Stimulated activated memory B cell treated with anti-CD40 and anti-IgM and Interleukin-4, amounts not matched to agents 10 μg/mL and 1 μg/mL and 100 μg/mL, for 72 hours (primary cell): Measurements from ENCODE around the gene REC114.

Experiments used
- ATAC-seq: fragments of 150-1000 bp; cut with Tn5 transposase; 2 replicates; pipeline ENCODE4 v1.10.0; 2021
- H3K27ac Mint-ChIP-seq: one replicate; pipeline ENCODE4 v1.8.0; 2022; ENCODE audit warnings: mild to moderate bottlenecking, mixed read lengths
- H3K27me3 Mint-ChIP-seq: one replicate; pipeline ENCODE4 v1.8.0; 2022; ENCODE audit warnings: mixed read lengths
- H3K36me3 Mint-ChIP-seq: one replicate; pipeline ENCODE4 v1.8.0; 2022; ENCODE audit warnings: mixed read lengths
- H3K4me1 Mint-ChIP-seq: one replicate; pipeline ENCODE4 v1.8.0; 2022; ENCODE audit warnings: mixed read lengths
- H3K4me3 Mint-ChIP-seq: one replicate; pipeline ENCODE4 v1.8.0; 2022; ENCODE audit warnings: mild to moderate bottlenecking, moderate library complexity, mixed read lengths
- H3K9me3 Mint-ChIP-seq: one replicate; pipeline ENCODE4 v1.8.0; 2022; ENCODE audit warnings: mixed read lengths

The REC114 gene

DNA sequence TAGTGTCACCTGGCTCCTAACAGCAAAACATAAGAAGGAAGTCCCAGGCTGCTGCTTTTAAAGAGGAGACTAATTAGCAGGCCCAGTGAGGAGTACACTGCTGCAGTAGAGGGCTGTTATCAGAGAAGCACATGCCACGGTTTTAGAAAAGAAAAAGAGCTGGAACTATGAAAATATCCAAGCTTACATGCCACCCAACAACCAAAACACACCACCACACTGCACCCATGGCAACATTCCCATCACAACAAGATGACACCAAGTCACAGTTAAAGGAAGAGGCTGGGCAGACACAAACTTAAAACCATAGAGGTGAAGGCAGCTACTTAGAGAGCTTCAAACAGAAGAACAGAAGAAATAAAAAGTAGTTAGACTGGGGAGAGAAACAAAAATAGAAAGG, 153.2 kb downstream of the REC114 start:
- no peaks in the 10 kb centered on the region for H3K9me3 Mint-ChIP-seq
- ATAC-seq = no peak
- H3K27ac Mint-ChIP-seq = no peak overlapping the region
- no peaks in the 10 kb centered on the region for H3K27me3 Mint-ChIP-seq
- peaks cover 41% of the 10 kb centered on the region for H3K4me1 Mint-ChIP-seq
- H3K36me3 Mint-ChIP-seq = peaks cover 28% of the 10 kb centered on the region
- no peak overlapping the region for H3K4me3 Mint-ChIP-seq

DNA sequence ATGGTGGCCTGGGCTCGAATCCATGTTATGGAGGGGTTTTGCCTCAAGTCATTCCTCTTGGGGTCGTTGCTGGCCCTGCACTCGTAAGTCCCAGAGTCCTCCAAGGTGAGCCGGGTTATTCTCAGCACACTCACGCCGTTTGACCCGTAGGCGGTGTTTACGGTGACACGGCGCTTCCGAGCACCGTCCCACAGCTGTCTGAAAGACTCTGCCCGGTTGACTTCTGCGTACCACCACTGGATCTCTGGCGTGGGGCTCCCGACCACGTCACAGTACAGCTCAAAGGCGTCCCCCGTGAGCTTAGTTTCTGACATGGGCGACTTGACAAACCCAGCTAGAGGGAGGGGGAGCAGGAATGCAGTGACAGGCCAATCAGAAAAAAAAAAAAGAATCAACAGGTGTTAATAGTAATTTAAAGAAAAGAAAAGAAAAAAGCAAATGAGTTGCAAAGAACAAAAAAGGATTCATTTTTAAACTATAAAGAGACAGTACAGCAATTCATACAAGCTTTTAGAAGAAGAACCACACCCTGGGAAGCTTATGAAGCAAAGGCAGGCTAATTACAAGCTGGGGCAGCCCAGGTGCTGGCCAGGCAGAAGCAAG, 154.2 kb downstream of the REC114 start:
- Mint-ChIP-seq H3K27ac (no peak overlapping the region), H3K4me1 (peaks cover 41% of the 10 kb centered on the region), H3K36me3 (peaks cover 24% of the 10 kb centered on the region), H3K27me3 (no peaks in the 10 kb centered on the region), H3K9me3 (no peaks in the 10 kb centered on the region), H3K4me3 (no peak overlapping the region)
- no peak for ATAC-seq

DNA sequence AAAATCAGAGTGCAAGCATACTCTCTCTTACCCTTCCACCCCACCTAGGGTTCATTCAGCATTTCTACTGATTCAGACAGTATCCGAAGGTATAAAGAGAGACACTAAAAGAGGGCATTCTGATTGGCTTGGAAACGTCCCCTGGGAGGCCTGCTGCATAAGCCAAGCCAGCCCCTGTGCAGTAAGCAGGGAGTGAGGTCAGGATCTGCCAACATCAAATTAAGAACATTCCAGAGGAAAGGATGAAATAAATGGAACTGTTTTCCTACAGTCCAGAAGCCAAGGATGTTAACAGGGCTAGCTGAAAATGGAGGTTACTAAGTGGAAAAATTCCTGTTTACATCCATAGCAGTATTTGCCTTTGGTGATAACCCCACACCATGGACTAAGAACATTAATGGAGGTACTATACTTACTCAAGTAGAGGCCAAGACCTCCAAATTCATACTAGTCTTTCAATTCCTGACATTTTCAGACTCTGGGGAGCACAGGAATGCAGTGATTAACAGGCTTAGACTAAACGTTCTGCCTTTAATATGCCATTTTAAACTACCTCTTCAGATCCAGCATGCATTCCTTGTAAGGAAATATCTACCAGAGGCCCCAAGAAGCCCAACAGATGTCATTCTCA, 155.7 kb downstream of the REC114 start:
- H3K27me3 Mint-ChIP-seq = no peaks in the 10 kb centered on the region
- peaks cover 49% of the 10 kb centered on the region for H3K4me1 Mint-ChIP-seq
- no peaks in the 10 kb centered on the region for H3K9me3 Mint-ChIP-seq
- no peak overlapping the region for H3K4me3 Mint-ChIP-seq
- no peak overlapping the region for H3K27ac Mint-ChIP-seq
- no peak for ATAC-seq
- peaks cover 21% of the 10 kb centered on the region for H3K36me3 Mint-ChIP-seq

DNA sequence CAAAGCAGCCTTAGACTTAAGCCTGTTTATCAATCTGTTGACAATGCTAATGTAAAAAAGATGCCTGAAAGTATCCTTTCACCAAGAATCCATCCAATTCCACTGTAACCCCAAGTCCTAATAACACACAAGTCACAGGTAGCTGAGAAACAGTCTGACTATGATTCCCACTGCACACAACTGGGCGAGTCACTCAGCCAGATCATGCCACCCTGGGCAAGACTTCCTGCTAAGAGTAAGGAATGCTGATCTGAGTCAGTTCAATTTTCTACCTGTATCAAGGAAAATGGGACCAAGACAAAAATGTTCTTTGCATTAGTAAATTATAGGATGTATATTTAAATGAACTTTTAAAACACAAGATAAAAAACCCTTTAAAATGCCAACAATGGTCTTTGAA, 157.0 kb downstream of the REC114 start:
- H3K27me3 Mint-ChIP-seq = no peaks in the 10 kb centered on the region
- H3K4me1 Mint-ChIP-seq = peaks cover 44% of the 10 kb centered on the region
- no peak for ATAC-seq
- H3K36me3 Mint-ChIP-seq = peaks cover 17% of the 10 kb centered on the region
- H3K9me3 Mint-ChIP-seq = no peaks in the 10 kb centered on the region
- no peak overlapping the region for H3K27ac Mint-ChIP-seq
- no peak overlapping the region for H3K4me3 Mint-ChIP-seq

DNA sequence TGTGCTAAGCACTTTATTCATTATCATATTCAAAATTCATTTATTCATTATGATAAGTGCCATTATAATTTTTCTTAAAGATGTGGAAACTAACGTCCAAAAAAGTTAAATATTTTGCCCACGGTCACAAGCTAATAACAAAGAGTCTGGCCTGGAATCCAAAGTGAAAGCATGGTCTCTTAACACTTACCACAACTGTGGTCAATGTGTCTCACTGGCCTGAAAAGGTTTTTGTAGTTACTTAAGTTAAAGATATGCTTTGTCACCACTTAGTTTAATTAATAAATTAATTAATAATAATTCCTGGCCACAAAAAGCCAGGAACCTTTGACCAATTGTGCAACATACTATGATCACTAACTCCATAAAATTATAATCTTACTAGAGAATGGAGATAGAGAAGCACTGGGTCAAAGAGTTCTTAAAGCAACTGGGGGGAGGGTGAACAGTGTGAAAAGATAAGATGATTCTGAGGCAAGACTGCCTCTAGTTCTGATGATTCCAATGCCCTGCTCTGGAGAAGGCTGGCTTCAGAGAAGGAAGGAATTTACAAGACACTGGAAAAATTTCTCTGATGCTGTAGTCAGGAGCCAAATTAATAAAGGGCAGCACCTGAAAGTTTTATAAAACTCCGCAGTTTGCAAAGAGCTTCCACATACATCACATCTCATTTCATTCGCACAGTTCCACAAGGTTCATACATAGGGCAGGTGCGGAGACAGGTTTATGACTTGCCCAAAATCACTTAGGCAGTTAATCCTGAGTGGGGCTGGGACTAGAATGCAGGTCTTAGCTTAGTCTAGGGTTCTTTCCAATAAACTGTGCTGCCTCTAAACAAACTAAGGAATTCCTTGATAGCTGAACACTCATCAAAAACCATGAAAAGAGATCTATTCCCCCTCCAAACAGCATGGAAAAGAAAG, 157.7 kb downstream of the REC114 start:
- no peak for ATAC-seq
- H3K27ac Mint-ChIP-seq = no peak overlapping the region
- no peak overlapping the region for H3K4me3 Mint-ChIP-seq
- H3K27me3 Mint-ChIP-seq = no peaks in the 10 kb centered on the region
- H3K36me3 Mint-ChIP-seq = peaks cover 17% of the 10 kb centered on the region
- peaks cover 48% of the 10 kb centered on the region for H3K4me1 Mint-ChIP-seq
- no peaks in the 10 kb centered on the region for H3K9me3 Mint-ChIP-seq

DNA sequence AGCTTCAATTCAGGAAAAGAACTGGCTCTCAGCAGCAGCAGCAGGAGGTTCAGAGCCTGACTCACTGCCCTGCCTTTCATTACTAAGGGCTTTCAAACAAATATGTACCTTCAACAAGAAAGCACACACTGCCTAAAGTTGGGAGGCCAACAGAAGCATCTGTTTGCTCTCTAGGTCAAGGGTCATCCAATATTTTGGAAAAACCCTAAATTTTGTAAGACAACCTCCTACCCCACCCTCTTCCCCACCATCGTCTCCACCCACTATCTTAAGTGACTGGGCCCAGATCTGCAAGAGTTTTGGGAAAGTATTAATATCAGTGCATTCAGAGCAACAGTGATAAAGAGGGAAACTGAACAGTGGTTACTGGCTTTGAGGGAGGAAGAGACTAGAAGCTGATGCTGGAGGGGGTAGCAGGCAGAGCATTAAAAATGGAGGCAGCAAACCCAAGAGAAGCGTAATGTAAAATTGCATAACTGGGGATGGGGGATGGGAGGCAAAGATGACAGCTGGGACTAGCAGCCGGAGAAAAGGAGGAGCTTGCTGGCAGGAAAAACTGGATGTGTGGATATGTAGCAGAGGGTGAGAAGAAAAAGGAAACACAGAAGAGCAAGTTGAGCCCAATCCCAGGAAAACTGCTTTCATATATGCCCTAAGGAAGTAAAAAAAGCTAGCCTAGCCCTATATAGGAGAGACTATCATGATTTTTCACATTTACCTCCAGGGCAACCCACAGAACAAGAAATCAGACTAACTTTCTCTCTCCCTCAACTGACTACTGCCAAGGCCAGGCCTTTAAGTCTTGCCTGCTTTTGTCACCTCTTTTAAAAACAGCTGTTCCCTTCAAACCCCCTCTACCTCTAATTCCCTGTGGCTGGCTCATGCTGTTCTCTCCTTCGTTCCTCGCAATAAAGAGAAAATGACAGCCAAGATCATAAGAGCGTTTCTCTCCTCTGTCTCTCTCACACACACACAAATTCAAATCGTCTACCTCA, 158.8 kb downstream of the REC114 start:
- Mint-ChIP-seq H3K4me3 (no peak overlapping the region), H3K4me1 (peaks cover 43% of the 10 kb centered on the region), H3K9me3 (peaks cover under 1% of the 10 kb centered on the region), H3K27me3 (no peaks in the 10 kb centered on the region), H3K27ac (no peak overlapping the region), H3K36me3 (peaks cover 8% of the 10 kb centered on the region)
- no peak for ATAC-seq

DNA sequence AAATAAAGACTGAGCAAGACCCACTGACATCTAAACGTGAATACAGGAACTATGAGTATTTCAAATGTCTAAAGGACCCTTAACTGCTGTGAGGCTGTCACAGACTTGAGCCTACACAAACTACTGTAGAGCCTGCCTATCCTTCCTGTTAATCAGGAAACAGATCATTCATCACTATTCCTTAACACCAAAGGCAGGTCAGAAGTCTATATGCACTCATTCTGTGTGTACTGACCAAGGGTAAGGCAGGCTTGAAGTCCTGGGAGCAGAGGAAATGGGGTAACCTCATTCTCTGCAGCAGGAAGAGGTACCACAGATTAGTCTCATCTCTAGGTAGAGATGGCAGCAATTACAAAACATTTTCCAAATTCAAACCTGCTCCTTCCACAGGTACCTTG, 159.5 kb downstream of the REC114 start:
- H3K27ac Mint-ChIP-seq = no peak overlapping the region
- peaks cover 8% of the 10 kb centered on the region for H3K36me3 Mint-ChIP-seq
- ATAC-seq = no peak
- no peaks in the 10 kb centered on the region for H3K27me3 Mint-ChIP-seq
- no peak overlapping the region for H3K4me3 Mint-ChIP-seq
- H3K4me1 Mint-ChIP-seq = peaks cover 44% of the 10 kb centered on the region
- peaks cover 4% of the 10 kb centered on the region for H3K9me3 Mint-ChIP-seq

DNA sequence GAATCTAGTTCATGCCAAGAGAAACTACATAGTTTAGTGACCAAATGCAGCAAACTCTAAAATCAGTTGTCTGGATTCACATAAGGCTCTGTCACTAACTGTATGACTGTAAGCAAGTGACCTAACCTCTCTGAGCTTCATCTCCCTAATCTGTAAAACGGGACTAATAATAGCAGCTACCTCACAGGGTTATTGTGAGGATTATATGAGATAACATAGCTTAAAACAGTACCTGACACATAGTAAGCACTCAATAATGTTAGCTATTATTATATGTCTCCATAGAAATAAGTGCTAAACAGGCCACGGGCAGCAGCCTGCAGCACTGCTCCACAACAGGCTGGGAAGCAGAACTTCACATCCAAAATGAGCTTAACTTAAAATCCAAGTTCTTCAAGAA, 160.0 kb downstream of the REC114 start:
- ATAC-seq = no peak

DNA sequence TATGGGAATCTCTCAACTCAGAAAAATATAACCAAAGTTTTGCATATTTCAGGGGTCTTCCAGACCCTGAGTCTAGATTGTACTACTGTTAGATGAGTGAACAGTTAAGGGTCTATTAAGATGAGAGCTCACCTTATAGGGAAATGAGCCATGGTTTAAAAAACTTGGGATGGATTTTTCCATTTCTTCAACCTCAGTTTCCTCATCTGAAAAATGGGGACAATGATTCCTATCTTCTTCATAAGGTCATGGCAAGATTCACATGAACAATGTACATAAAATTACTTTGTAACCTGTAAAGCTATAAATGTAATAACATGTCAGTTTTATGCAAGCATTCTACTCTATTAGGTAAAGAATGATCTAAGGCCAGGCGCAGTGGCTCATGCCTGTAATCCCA, 161.5 kb downstream of the REC114 start:
- ATAC-seq = no peak

More for the DNA sequence above, 160.0 kb downstream of the REC114 start:
- H3K27ac Mint-ChIP-seq = no peak overlapping the region
- H3K4me1 Mint-ChIP-seq = peaks cover 46% of the 10 kb centered on the region
- peaks cover 4% of the 10 kb centered on the region for H3K9me3 Mint-ChIP-seq
- H3K4me3 Mint-ChIP-seq = no peak overlapping the region
- H3K36me3 Mint-ChIP-seq = peaks cover 9% of the 10 kb centered on the region
- H3K27me3 Mint-ChIP-seq = no peaks in the 10 kb centered on the region

DNA sequence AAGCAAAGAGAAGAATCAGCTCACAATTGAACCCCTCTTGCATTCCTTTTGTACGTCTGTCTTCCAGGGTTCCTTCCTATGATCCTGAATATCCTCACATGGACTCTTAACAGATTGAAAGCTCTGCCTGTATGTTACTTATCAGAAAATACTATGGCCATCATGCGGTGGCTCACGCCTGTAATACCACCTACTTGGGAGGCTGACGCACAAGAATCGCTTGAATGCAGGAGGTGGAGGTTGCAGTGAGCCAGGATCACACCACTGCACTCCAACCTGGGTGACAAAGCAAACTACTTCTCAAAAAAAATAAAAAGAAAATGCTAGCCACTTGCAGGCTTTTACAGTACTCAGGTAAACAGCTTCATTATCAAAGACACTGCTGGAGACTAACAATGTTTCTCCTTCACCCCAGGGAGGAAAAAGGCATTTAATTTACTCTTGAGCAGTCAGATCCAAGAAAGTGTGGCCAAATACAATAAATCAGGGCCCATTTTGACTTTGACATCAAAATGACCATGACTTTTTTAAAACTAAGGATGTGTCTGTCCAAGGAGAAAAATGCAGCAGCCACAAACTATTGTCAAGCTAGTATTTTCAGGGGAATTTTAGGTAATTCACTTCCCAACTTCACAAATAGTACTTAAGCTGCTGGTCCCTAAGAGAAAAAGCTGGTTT, 162.9 kb downstream of the REC114 start:
- Mint-ChIP-seq H3K4me3 (no peak overlapping the region), H3K27ac (no peak overlapping the region), H3K36me3 (peaks cover 15% of the 10 kb centered on the region), H3K27me3 (no peaks in the 10 kb centered on the region), H3K4me1 (peaks cover 52% of the 10 kb centered on the region), H3K9me3 (peaks cover 4% of the 10 kb centered on the region)
- ATAC-seq = no peak

More for the DNA sequence above, 161.5 kb downstream of the REC114 start:
- Mint-ChIP-seq H3K27ac (no peak overlapping the region), H3K4me1 (peaks cover 45% of the 10 kb centered on the region), H3K27me3 (no peaks in the 10 kb centered on the region), H3K9me3 (peaks cover 4% of the 10 kb centered on the region), H3K36me3 (peaks cover 15% of the 10 kb centered on the region), H3K4me3 (no peak overlapping the region)

DNA sequence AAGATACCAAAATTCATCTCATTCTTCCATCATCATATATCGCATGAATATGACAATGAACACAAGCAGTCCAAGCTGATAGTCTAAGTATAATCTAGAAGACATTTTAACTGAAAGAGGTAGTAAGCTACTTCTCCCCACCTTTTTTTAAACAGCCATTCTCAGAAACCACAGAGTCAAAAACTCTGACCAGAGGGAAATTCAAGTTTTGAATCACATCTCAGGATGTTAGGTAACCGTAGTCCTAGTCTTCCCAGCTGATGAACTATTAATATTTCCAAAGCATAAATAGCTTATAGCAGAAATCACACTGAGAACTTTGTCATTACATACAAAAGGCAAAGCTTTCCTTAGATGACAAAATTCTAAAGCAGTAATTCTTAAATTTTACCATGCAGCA, 164.4 kb downstream of the REC114 start:
- Mint-ChIP-seq H3K27ac (no peak overlapping the region), H3K9me3 (peaks cover 4% of the 10 kb centered on the region), H3K4me3 (no peak overlapping the region), H3K36me3 (peaks cover 15% of the 10 kb centered on the region), H3K4me1 (peaks cover 60% of the 10 kb centered on the region), H3K27me3 (no peaks in the 10 kb centered on the region)
- ATAC-seq = no peak

DNA sequence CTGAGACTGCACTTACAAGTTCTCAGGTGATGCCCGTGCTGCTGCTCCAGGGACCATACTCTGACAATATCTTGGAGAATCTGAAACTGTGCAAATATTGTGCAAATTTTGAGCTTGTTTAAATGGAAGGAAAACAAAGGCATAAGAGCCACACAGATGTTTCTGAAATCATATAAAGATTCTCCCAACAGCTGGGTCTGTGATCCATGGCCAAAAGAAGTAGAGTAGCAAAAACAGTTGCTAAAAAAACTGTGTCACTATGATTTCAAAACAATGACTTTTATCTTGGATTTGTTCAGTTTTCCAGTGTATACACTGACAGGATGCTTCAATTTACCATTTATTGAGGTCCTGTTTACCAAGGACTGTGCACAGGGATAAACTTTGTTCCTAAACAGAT, 164.9 kb downstream of the REC114 start:
- Mint-ChIP-seq H3K9me3 (peaks cover 4% of the 10 kb centered on the region), H3K36me3 (peaks cover 15% of the 10 kb centered on the region), H3K27me3 (no peaks in the 10 kb centered on the region), H3K4me1 (peaks cover 59% of the 10 kb centered on the region), H3K27ac (no peak overlapping the region), H3K4me3 (no peak overlapping the region)
- ATAC-seq = no peak

DNA sequence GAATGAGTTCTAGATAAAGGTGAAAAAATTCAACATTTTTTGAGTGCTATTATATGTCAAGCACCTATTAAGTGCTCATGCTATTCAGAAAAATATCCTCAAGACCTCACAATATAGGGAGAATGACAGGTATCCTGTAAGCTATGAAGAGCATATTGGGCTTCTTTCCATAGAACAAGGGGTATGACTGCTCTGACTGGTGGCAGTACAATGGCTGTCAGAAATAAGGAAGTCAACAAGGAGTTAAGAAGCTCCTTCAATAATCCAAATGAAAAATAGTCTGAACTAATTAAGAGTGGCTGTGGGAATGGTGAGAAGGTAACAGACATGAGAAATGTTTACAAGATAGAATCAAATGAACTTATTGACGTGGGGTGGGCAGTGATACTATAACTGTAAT, 165.5 kb downstream of the REC114 start:
- Mint-ChIP-seq H3K27me3 (no peaks in the 10 kb centered on the region), H3K4me1 (peaks cover 53% of the 10 kb centered on the region), H3K36me3 (peaks cover 15% of the 10 kb centered on the region), H3K9me3 (peaks cover 4% of the 10 kb centered on the region), H3K27ac (no peak overlapping the region), H3K4me3 (no peak overlapping the region)
- ATAC-seq = no peak

DNA sequence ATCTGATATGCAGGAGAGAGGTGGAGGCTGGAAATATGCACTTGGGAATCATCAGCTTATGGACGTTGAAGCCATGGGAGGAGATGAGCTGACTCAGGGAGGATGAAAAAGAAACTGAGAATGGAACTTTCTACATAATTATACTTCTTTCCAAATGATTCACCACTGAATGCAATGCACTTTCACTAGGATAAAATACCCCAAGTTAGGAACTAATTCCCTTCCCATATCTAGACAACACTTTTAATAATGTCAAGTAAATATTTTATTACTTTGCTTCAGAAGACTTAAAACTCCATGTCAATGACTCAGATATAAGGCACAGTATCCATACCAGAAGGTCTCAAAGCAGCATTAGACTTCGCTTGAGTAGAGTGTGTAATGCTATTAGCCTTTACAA, 166.0 kb downstream of the REC114 start:
- no peak overlapping the region for H3K27ac Mint-ChIP-seq
- H3K4me1 Mint-ChIP-seq = peaks cover 53% of the 10 kb centered on the region
- ATAC-seq = no peak
- no peak overlapping the region for H3K4me3 Mint-ChIP-seq
- no peaks in the 10 kb centered on the region for H3K27me3 Mint-ChIP-seq
- H3K9me3 Mint-ChIP-seq = peaks cover 4% of the 10 kb centered on the region
- H3K36me3 Mint-ChIP-seq = peaks cover 15% of the 10 kb centered on the region
